ENCODE data around the gene TMED6. TPM values are rescaled to one million over a fixed set of nuclear protein-coding genes. Genes with fewer than 3 reads are reported as not detected.

The TMED6 gene
- total and polyA plus RNA-seq, 2 experiments from 2014 or later: 0.29 TPM; not detected in 1

DNA sequence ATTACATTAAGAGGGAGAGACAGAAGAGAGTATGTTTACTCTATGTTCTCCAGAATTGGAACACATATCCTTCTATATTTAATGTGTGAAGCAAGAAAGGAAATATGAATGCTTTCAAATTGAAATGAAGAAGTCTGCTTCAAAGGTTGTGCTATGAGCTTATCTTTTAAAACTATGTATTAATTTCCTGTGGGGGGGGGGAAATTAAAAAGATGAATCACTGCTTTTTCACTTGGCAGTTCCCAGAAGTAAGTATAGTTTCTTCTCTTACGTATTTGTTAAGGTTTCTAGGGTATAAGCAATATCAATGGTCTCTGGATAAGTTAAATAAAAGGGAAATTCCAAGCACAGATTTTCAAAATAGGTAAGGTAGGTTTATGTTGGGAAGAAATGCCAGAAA is 27.2 kb upstream of the TMED6 start (continued):
- TF ChIP-seq, protein P1, sequence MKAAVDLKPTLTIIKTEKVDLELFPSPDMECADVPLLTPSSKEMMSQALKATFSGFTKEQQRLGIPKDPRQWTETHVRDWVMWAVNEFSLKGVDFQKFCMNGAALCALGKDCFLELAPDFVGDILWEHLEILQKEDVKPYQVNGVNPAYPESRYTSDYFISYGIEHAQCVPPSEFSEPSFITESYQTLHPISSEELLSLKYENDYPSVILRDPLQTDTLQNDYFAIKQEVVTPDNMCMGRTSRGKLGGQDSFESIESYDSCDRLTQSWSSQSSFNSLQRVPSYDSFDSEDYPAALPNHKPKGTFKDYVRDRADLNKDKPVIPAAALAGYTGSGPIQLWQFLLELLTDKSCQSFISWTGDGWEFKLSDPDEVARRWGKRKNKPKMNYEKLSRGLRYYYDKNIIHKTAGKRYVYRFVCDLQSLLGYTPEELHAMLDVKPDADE (IDR thresholded peaks at IDR 0.05): no peak

DNA sequence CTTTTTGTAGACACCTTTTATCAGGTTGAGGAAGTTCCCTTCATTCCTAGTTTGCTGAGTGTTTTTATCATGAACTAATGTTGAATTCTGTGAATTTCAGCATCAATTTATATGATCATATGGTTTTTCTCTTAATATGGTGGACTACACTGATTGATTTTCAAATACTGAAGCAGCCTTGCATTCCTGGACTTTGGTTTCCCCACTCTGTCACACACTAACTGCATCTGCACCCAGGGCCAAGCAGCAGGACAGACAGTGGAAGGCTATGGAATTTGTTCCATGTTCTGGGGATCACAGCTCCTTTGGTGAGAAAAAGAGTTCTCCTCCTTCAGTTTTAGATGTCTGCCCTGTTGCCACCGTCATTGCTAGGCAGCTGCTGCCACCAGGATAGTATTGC is 26.4 kb upstream of the TMED6 start:
- Histone ChIP-seq H3K79me2 (replicated peaks; ENCODE audit: insufficient read depth) (peaks cover 21% of the 10 kb centered on the region), H3K27me3 (ENCODE audit: insufficient read depth) (no peaks in the 10 kb centered on the region), H3K36me3 (ENCODE audit: insufficient read depth) (peaks cover 37% of the 10 kb centered on the region), H3K4me1 (ENCODE audit: insufficient read depth) (no peaks in the 10 kb centered on the region), H2AFZ (no peak overlapping the region), H3K4me3 (no peak overlapping the region), H3K27ac (ENCODE audit: low read depth) (no peak overlapping the region), H3F3A (replicated peaks; ENCODE audit: low read depth) (no peaks in the 10 kb centered on the region; the same call in 1 of the 2 replicates), H3K4me2 (no peak overlapping the region), H3K9me2 (ENCODE audit: insufficient read depth) (no peaks in the 10 kb centered on the region), H4K20me1 (replicated peaks; ENCODE audit: insufficient read depth) (peaks cover 10% of the 10 kb centered on the region)
- Mint-ChIP-seq H3K9me3 (no peaks in the 10 kb centered on the region), H3K4me3 (no peak overlapping the region), H3K36me3 (ENCODE audit: low read depth) (peaks cover 49% of the 10 kb centered on the region), H3K4me1 (no peaks in the 10 kb centered on the region), H3K27me3 (ENCODE audit: insufficient read depth, low read depth, poor library complexity) (peaks cover 2% of the 10 kb centered on the region), H3K27ac (no peak overlapping the region)
- ATAC-seq: no peak
- no peak for DNase-seq (ENCODE audit: low spot score)
- TF ChIP-seq, protein P2, sequence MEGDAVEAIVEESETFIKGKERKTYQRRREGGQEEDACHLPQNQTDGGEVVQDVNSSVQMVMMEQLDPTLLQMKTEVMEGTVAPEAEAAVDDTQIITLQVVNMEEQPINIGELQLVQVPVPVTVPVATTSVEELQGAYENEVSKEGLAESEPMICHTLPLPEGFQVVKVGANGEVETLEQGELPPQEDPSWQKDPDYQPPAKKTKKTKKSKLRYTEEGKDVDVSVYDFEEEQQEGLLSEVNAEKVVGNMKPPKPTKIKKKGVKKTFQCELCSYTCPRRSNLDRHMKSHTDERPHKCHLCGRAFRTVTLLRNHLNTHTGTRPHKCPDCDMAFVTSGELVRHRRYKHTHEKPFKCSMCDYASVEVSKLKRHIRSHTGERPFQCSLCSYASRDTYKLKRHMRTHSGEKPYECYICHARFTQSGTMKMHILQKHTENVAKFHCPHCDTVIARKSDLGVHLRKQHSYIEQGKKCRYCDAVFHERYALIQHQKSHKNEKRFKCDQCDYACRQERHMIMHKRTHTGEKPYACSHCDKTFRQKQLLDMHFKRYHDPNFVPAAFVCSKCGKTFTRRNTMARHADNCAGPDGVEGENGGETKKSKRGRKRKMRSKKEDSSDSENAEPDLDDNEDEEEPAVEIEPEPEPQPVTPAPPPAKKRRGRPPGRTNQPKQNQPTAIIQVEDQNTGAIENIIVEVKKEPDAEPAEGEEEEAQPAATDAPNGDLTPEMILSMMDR (conservative IDR thresholded peaks at IDR 0.05; ENCODE audit: low read depth in 2 of 2): no peak
- TF ChIP-seq NANOG (IDR thresholded peaks at IDR 0.05; ENCODE audit: borderline replicate concordance) (no peak), EZH2phosphoT487 (IDR thresholded peaks at IDR 0.05; ENCODE audit: unreplicated experiment) (no peak)

DNA sequence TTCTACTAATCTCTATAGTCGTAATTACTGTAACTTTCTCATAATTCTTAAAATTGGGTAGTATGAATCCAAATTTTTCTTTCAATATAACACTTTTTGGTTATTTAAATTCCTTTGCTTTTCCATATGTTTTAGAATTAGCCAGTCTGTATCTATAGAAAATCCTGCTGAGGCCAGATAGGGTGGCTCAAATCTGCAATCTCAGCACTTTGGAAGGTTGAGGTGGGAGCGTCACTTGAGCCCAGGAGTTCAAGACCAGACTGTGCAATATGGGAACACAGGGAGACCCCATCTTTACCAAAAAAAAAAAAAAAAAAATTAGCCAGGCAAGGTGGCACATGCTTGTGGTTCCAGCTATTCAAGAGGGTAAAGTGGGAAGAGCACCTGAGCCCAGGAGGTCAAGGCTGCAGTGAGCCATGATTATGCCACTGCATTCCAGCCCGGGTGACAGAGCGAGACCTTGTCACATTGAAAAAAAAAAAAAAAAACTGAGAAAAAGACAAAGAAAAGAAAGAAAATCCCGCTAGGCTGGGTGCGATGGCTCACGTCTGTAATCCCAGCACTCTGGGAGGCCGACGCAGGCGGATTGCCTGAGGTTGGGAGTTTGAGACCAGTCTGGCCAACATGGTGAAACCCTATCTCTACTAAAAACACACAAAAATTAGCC is 24.9 kb upstream of the TMED6 start:
- peaks cover 42% of the 10 kb centered on the region; the same call in 2 of the 3 replicates for H3K36me3 Mint-ChIP-seq (ENCODE audit: low read depth)
- Histone ChIP-seq H3K9me2 (ENCODE audit: insufficient read depth) (no peaks in the 10 kb centered on the region), H3F3A (replicated peaks; ENCODE audit: low read depth) (no peaks in the 10 kb centered on the region), H3K4me2 (no peak overlapping the region), H3K36me3 (ENCODE audit: insufficient read depth) (peaks cover 34% of the 10 kb centered on the region), H2AFZ (no peak overlapping the region), H3K27me3 (ENCODE audit: insufficient read depth) (no peaks in the 10 kb centered on the region), H3K79me2 (replicated peaks; ENCODE audit: insufficient read depth) (peaks cover 9% of the 10 kb centered on the region), H4K20me1 (replicated peaks; ENCODE audit: insufficient read depth) (peaks cover 14% of the 10 kb centered on the region), H3K4me3 (no peak overlapping the region), H3K27ac (ENCODE audit: low read depth) (no peak overlapping the region), H3K4me1 (ENCODE audit: insufficient read depth) (no peaks in the 10 kb centered on the region)
- no peak overlapping the region for H3K4me3 Mint-ChIP-seq
- H3K27ac Mint-ChIP-seq: no peak overlapping the region
- H3K9me3 Mint-ChIP-seq: no peaks in the 10 kb centered on the region
- no peaks in the 10 kb centered on the region for H3K4me1 Mint-ChIP-seq
- H3K27me3 Mint-ChIP-seq (ENCODE audit: insufficient read depth, low read depth, poor library complexity): peaks cover 2% of the 10 kb centered on the region
- DNase-seq (ENCODE audit: low spot score) (no peak), ATAC-seq (no peak)
- TF ChIP-seq STAT1 (IDR thresholded peaks at IDR 0.05; ENCODE audit: unreplicated experiment): no peak
- TF ChIP-seq NANOG (IDR thresholded peaks at IDR 0.05; ENCODE audit: borderline replicate concordance): no peak
- no peak for TF ChIP-seq ZNF114 (CRISPR knock-in tag; IDR thresholded peaks at IDR 0.05)
- TF ChIP-seq CREB1 (CRISPR knock-in tag; IDR thresholded peaks at IDR 0.05; ENCODE audit: low read depth): no peak
- TF ChIP-seq, protein P1 (IDR thresholded peaks at IDR 0.05): no peak
- TF ChIP-seq, protein P3, sequence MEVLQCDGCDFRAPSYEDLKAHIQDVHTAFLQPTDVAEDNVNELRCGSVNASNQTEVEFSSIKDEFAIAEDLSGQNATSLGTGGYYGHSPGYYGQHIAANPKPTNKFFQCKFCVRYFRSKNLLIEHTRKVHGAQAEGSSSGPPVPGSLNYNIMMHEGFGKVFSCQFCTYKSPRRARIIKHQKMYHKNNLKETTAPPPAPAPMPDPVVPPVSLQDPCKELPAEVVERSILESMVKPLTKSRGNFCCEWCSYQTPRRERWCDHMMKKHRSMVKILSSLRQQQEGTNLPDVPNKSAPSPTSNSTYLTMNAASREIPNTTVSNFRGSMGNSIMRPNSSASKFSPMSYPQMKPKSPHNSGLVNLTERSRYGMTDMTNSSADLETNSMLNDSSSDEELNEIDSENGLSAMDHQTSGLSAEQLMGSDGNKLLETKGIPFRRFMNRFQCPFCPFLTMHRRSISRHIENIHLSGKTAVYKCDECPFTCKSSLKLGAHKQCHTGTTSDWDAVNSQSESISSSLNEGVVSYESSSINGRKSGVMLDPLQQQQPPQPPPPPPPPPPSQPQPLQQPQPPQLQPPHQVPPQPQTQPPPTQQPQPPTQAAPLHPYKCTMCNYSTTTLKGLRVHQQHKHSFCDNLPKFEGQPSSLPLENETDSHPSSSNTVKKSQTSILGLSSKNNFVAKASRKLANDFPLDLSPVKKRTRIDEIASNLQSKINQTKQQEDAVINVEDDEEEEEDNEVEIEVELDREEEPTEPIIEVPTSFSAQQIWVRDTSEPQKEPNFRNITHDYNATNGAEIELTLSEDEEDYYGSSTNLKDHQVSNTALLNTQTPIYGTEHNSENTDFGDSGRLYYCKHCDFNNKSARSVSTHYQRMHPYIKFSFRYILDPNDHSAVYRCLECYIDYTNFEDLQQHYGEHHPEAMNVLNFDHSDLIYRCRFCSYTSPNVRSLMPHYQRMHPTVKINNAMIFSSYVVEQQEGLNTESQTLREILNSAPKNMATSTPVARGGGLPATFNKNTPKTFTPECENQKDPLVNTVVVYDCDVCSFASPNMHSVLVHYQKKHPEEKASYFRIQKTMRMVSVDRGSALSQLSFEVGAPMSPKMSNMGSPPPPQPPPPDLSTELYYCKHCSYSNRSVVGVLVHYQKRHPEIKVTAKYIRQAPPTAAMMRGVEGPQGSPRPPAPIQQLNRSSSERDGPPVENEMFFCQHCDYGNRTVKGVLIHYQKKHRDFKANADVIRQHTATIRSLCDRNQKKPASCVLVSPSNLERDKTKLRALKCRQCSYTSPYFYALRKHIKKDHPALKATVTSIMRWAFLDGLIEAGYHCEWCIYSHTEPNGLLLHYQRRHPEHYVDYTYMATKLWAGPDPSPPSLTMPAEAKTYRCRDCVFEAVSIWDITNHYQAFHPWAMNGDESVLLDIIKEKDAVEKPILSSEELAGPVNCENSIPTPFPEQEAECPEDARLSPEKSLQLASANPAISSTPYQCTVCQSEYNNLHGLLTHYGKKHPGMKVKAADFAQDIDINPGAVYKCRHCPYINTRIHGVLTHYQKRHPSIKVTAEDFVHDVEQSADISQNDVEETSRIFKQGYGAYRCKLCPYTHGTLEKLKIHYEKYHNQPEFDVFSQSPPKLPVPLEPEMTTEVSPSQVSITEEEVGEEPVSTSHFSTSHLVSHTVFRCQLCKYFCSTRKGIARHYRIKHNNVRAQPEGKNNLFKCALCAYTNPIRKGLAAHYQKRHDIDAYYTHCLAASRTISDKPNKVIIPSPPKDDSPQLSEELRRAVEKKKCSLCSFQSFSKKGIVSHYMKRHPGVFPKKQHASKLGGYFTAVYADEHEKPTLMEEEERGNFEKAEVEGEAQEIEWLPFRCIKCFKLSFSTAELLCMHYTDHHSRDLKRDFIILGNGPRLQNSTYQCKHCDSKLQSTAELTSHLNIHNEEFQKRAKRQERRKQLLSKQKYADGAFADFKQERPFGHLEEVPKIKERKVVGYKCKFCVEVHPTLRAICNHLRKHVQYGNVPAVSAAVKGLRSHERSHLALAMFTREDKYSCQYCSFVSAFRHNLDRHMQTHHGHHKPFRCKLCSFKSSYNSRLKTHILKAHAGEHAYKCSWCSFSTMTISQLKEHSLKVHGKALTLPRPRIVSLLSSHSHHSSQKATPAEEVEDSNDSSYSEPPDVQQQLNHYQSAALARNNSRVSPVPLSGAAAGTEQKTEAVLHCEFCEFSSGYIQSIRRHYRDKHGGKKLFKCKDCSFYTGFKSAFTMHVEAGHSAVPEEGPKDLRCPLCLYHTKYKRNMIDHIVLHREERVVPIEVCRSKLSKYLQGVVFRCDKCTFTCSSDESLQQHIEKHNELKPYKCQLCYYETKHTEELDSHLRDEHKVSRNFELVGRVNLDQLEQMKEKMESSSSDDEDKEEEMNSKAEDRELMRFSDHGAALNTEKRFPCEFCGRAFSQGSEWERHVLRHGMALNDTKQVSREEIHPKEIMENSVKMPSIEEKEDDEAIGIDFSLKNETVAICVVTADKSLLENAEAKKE (CRISPR knock-in tag; IDR thresholded peaks at IDR 0.05): no peak
- TF ChIP-seq ZNF331 (CRISPR knock-in tag; IDR thresholded peaks at IDR 0.05; ENCODE audit: low read depth): no peak

Data from GM23338 (cell line).